HS-27A (cell line): ENCODE data around the gene SRBD1.
A peak's percentile ranks its signal among the peaks of the same experiment; 100 is the strongest.

Experiments
- DNase-seq: peaks from one replicate; pipeline ENCODE4 v3.0.0-alpha.2; 2012; ENCODE audit warnings: low read depth, missing footprints

Gene SRBD1

GRCh38 chr2:45373534-45373933, 237.5 kb downstream of the SRBD1 start:
- no peak for DNase-seq

DNA sequence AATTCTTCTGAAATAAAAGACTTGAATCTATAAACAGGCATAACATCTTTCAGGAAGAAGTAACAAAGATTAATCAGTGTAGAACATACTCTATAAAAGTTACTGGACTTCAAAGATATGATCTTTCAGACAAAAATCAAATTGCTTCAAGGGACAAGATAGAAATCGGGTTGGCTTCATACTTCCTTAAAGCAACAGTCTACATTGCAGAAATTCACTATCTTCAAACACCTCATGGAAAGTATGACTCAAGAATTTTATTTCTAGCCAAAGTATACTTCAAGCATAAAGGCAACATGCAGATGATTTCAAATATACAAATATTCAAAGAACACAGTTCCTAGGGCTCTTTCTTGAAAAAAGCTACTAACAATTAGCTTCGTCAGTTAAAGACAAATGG, 240.7 kb downstream of the SRBD1 start:
- DNase-seq: no peak

DNA sequence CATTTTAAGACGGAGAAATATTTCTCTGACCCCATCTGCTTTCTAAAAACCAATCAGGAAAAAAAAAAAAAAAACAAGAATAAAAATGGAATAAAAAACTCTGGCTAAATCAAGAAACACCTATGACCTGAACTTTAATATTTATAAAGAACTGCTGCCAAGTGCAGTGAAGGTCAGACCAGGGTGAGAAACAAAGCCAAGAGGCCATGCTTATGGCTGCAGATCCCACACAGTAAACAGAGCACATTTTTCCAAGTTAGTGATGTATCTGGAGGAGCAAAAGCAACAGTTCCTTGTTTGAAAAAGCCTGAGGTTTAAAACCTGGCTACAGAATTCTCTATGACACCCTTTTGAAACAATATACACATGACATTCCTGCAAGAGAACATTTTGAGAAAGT, 242.3 kb downstream of the SRBD1 start:
- no peak for DNase-seq

- DNase-seq: no peak
These were observed 249.4 kb downstream of the SRBD1 start for GRCh38 chr2:45361666-45362065.

- no peak for DNase-seq
These were observed 256.3 kb downstream of the SRBD1 start for GRCh38 chr2:45354776-45355175.

GRCh38 chr2:45353879-45354278, 257.2 kb downstream of the SRBD1 start:
- DNase-seq: peak; percentile 95

DNA sequence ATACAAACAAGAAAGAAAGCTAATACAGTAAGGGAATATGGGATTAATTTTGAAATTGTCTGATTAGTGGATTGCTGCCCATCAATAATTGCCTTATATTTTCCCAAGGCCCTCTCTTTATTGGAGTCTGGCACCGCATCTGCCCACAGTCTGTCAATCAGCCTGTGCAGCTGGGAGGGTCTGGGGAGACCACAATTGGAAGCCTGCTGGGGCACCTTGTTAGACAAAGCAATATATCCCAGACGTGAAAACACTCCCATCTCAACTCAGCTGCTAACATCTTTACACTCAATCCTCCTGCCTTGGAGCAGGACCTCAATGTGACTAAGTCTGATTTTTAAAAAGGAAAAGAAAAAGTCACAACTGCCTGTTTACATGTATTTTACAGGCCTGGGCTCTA, 258.6 kb downstream of the SRBD1 start:
- no peak for DNase-seq

DNA sequence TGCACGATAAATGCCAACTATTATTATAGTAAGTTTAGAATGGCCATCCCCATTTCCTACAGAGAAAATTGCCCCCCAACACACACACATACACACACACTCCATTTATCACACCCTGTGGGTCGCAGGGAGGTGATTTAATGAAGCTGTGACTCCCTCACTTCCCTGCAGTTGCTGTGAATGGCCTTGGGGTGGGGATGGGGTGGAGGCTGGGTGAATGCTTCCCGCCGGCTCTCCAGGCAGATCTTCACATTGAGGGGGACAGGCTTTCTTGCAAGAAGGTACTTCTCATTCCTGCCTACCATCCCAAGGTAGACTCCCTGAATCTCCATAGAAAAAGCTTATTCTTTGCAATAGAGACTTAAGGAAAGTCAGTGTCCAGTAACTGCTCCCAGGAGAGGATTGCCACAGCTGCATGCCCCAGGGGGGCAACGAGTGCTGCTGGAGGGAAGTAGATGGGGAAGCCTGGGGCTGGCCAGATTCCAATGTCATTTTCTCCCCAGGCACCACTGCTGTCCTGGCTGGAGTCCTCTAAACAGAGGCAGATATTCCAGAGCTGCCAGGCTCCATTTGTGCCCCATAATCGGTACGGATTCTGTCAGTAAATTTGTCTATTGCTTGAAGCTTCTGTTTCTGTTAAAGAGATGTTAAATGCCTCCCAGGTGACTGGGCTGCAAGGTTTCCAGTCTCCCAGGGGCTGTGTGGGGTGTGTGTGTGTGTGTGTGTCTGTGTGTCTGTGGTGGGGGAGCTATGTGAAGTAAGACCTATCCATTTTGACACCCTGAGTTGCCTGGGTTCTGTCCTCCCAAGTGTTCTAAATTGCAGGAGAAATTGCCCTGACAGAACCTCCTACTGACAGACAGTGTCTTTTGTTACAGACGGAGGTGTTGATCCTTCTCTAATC, 265.5 kb downstream of the SRBD1 start:
- no peak for DNase-seq

GRCh38 chr2:45344502-45344901, 266.6 kb downstream of the SRBD1 start:
- DNase-seq: no peak

DNA sequence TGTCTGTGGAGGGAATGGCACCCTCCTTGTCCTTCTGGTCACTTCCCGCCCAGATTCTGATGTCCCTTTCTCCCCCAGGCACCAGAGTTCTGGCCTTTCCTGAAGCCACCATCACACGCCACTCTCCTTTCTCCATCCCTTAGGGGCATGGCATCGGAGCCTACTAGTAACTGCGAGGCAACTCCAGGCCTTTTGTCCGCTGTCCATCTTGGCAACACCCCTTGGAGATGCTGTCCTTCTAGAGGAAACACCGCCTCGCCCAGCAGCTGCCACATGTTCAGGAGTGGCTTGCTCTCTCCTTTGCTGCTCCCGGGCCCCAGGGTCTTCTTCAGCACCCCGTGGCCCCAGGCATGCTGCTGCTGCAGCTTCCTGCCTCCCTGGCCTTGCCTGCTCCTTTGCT, 267.0 kb downstream of the SRBD1 start:
- DNase-seq: no peak

GRCh38 chr2:45343251-45344017, 267.6 kb downstream of the SRBD1 start:
- DNase-seq: no peak

DNA sequence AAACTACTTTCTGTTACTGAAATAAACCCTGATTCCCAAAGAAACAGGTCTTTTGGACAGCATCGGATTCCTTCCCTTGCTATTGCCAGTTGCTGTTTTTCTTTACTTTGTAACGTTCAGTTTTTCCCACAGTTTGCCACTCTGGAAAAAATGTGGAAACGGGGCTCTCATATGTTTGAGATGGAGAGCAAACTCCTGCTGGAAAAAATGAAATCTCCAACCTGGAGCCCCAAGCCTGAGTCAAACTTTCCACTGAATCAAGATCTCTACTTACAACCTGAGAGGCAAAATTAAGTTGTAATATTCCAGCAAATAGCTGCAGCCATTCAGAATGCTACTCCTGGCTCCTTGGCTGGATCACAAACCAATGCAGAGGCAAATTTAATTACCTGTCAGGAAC, 270.7 kb downstream of the SRBD1 start:
- DNase-seq: no peak

DNA sequence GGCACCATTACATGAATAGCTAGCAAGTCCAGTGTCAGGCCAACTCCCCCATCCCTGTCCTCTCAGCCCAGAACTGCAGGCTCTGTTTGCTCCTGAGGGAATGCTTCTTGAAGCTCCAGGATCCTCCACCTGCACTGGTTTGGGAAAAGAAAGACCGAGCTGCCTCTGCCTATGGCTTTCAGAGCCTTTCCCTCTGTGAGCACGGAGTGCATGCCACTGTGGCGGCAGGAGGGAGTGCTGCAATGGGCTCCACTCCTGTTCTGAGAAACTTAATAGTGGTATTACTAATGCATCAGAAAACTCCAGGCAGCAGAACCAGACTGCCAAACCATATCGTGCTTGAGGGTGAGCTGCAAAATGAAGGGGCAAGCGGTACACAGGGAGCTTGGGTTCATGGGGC, 271.8 kb downstream of the SRBD1 start:
- DNase-seq: no peak
